Measurements from ENCODE around the gene VAMP5.

The VAMP5 gene

GRCh38 chr2:85635636-85636035 lies 51.4 kb downstream of the VAMP5 start:
- DNase-seq (ENCODE audit: low read depth) = no peak

- DNase-seq (ENCODE audit: low read depth) = no peak
These were observed 58.5 kb downstream of the VAMP5 start for GRCh38 chr2:85642725-85643124.
